Measurements from ENCODE around the gene GANC. TPM values are rescaled to one million over a fixed set of nuclear protein-coding genes. Genes with fewer than 3 reads are reported as not detected.

GANC gene
- total RNA-seq, 4 donors from 2014 or later, result 24.3 to 35.5 (median 34.2) TPM

DNA sequence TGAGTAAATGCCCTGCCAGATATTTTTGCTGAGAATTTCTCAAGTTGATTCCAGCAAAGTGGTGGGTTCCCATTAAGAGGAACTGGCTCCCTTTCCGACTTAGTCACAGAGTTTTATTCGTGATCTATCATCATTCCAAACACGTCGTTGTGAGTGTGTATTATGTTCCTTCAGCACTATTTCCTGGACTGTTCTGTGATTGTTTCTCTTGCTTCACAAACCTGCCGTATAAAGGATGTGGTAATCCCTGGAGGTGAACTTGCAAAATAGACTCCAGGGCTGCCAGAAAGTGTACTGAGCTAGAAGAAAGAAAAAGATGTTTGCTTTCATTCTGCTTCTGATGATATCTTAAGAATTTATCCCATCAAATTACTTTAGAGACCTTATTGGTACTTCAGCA, 71.8 kb downstream of the GANC start:
- Histone ChIP-seq H3K4me3 (no peak overlapping the region), H3K36me3 (peaks cover 0 to 96% (median 0%) of the 10 kb centered on the region in 3 donors), H3K4me1 (peaks cover 0 to 6% (median 0%) of the 10 kb centered on the region in 4 donors), H3K27ac (peak overlapping the region in 2 of 4 donors; percentile 57 to 74), H3K27me3 (no peaks in the 10 kb centered on the region), H3K9me3 (no peaks in the 10 kb centered on the region)
- DNase-seq (ENCODE audit: low spot score in 2 of 2), result peak in 1 of 2 donors; percentile 51
- no peak for TF ChIP-seq POLR2A (IDR thresholded peaks at IDR 0.05)
- TF ChIP-seq, protein P1, sequence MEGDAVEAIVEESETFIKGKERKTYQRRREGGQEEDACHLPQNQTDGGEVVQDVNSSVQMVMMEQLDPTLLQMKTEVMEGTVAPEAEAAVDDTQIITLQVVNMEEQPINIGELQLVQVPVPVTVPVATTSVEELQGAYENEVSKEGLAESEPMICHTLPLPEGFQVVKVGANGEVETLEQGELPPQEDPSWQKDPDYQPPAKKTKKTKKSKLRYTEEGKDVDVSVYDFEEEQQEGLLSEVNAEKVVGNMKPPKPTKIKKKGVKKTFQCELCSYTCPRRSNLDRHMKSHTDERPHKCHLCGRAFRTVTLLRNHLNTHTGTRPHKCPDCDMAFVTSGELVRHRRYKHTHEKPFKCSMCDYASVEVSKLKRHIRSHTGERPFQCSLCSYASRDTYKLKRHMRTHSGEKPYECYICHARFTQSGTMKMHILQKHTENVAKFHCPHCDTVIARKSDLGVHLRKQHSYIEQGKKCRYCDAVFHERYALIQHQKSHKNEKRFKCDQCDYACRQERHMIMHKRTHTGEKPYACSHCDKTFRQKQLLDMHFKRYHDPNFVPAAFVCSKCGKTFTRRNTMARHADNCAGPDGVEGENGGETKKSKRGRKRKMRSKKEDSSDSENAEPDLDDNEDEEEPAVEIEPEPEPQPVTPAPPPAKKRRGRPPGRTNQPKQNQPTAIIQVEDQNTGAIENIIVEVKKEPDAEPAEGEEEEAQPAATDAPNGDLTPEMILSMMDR (IDR thresholded peaks at IDR 0.05), result no peak
- TF ChIP-seq EP300 (IDR thresholded peaks at IDR 0.05), result peak in 1 of 2 donors; percentile 63
- WGBS, 2 donors, result 49 to 58% methylated on average over 5 of the region's 5 CpGs

DNA sequence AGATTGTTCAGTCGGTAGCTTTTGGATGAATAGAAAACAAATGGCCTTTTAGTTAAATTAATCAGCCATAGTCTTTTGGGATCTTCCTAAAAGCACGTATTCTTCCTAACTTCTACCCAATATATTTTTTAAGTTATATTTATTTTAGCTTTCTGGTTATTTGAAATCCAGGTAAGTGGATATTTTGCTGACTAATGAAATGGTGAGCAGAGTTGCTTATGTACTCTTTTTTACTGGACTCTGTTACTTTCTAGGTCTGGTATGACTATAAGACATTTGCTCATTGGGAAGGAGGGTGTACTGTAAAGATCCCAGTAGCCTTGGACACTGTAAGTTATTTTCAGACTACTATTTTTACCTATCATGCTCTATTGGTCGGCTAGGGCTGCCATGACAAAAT, 72.5 kb downstream of the GANC start:
- Histone ChIP-seq H3K4me3 (no peak overlapping the region), H3K4me1 (peaks cover 0 to 6% (median 0%) of the 10 kb centered on the region in 4 donors), H3K36me3 (peaks cover 0 to 96% (median 0%) of the 10 kb centered on the region in 3 donors), H3K27me3 (no peaks in the 10 kb centered on the region), H3K9me3 (no peaks in the 10 kb centered on the region), H3K27ac (peak overlapping the region in 2 of 4 donors; percentile 52 to 74)
- DNase-seq (ENCODE audit: low spot score in 2 of 2), result no peak
- TF ChIP-seq EP300 (IDR thresholded peaks at IDR 0.05) (no peak), POLR2A (IDR thresholded peaks at IDR 0.05) (no peak)
- TF ChIP-seq, protein P1 (IDR thresholded peaks at IDR 0.05), result no peak
- WGBS, 2 donors, result 91 to 94% methylated on average over 3 of the region's 3 CpGs

DNA sequence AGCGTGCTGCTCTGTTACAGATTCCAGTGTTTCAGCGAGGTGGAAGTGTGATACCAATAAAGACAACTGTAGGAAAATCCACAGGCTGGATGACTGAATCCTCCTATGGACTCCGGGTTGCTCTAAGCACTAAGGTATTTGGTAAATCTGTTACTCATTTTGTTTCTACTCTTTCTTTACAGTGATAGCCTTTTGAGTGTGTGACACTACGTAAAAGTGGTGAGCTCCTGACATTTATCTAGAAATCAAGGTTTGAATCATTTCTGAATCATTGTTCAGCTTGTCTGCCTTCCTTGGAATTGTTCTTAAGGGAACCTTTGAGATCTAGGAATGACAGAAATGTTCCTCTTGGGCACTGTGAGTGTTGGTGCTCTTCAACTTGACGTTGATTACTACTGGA, 75.1 kb downstream of the GANC start:
- Histone ChIP-seq H3K4me1 (peaks cover 0 to 6% (median 0%) of the 10 kb centered on the region in 4 donors), H3K4me3 (no peak overlapping the region), H3K27ac (no peak overlapping the region), H3K36me3 (peaks cover 0 to 96% (median 0%) of the 10 kb centered on the region in 3 donors), H3K27me3 (no peaks in the 10 kb centered on the region), H3K9me3 (no peaks in the 10 kb centered on the region)
- no peak for TF ChIP-seq POLR2A (IDR thresholded peaks at IDR 0.05)
- TF ChIP-seq, protein P1 (IDR thresholded peaks at IDR 0.05), result no peak
- TF ChIP-seq EP300 (IDR thresholded peaks at IDR 0.05), result no peak
- DNase-seq (ENCODE audit: low spot score in 2 of 2), result no peak
- WGBS, 2 donors, result 82 to 92% methylated on average over 5 of the region's 5 CpGs

DNA sequence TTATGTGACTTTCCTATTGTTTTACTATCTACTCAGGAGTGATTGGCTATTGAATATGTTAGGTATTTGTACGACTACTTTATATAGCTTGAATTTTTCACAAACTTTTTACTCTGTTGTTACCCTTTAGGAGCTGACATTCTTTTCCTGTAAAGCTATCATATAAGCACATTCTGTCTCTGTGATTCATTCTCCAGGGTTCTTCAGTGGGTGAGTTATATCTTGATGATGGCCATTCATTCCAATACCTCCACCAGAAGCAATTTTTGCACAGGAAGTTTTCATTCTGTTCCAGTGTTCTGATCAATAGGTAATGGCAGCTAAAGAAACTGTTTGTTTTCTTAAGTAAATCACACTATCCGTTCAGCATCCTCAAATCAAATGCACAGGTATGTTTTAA, 76.2 kb downstream of the GANC start:
- Histone ChIP-seq H3K36me3 (peaks cover 0 to 96% (median 0%) of the 10 kb centered on the region in 3 donors), H3K9me3 (no peaks in the 10 kb centered on the region), H3K27me3 (no peaks in the 10 kb centered on the region), H3K27ac (no peak overlapping the region), H3K4me3 (no peak overlapping the region), H3K4me1 (peaks cover 0 to 4% (median 0%) of the 10 kb centered on the region in 4 donors)
- 88 to 91% methylated on average over 2 of the region's 2 CpGs for WGBS, 2 donors
- DNase-seq (ENCODE audit: low spot score in 2 of 2), result no peak
- no peak for TF ChIP-seq EP300 (IDR thresholded peaks at IDR 0.05)
- TF ChIP-seq, protein P1 (IDR thresholded peaks at IDR 0.05), result no peak
- no peak for TF ChIP-seq POLR2A (IDR thresholded peaks at IDR 0.05)

DNA sequence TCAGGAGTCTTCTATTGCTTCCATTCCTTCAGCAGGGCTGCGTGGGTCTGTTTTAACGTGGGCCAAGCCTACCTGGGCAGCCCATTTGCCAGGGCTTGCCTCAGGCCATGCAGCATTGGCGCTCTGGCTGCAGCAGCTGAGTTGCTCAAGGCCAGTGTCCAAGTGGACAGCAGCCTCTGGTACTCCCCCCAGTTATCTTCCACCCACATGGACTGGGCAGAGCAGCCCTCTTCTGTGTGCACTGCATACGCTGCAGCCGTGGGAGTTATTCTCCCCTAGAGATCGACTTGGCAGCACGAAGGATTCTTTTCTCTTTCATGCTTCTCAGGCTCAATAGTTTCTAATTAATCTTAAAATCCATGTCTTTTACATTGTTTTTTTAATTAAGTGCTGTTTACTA, 79.4 kb downstream of the GANC start:
- Histone ChIP-seq H3K27me3 (no peaks in the 10 kb centered on the region), H3K36me3 (peaks cover 0 to 88% (median 0%) of the 10 kb centered on the region in 3 donors), H3K4me3 (no peak overlapping the region), H3K4me1 (no peaks in the 10 kb centered on the region), H3K27ac (no peak overlapping the region), H3K9me3 (no peaks in the 10 kb centered on the region)
- WGBS, 2 donors, result 64 to 68% methylated on average over 7 of the region's 7 CpGs
- TF ChIP-seq, protein P1 (IDR thresholded peaks at IDR 0.05), result no peak
- TF ChIP-seq EP300 (IDR thresholded peaks at IDR 0.05) (no peak), POLR2A (IDR thresholded peaks at IDR 0.05) (no peak)
- no peak for DNase-seq (ENCODE audit: low spot score in 2 of 2)
